Fibroblast of the aortic adventitia (primary cell): ENCODE measurements around the gene C17orf100. TPM values are rescaled to one million over a fixed set of nuclear protein-coding genes. Genes with fewer than 3 reads are reported as not detected.

Source experiments
- DNase-seq: peaks from one replicate; pipeline ENCODE4 v3.0.0-alpha.2; 2010; ENCODE audit warnings: low read depth
- H3K4me3 ChIP-seq: 2 replicates; pipeline ENCODE4 v1.5.1; 2011; ENCODE audit warnings: low read depth, mild to moderate bottlenecking, control low read depth, low read length, moderate library complexity
- CTCF ChIP-seq: IDR thresholded peaks from 2 replicates; pipeline ENCODE4 v1.5.1; 2011; ENCODE audit warnings: mild to moderate bottlenecking, low read length, control low read depth, inconsistent platforms; ENCODE audit not compliant: insufficient read depth
- total RNA-seq: library from RNA; depleted of rRNA; stranded (reverse); fragments of >200 nt; gene quantifications from 2 replicates; pipeline ENCODE4 v1.2.3, GENCODE V29; 2012; ENCODE audit warnings: low replicate concordance

The C17orf100 gene
- total RNA-seq, 1 donor, result 0.63 TPM

GRCh38 chr17:6640536-6641246 is 10.9 kb upstream of the C17orf100 start, which contains the start of the genes KIAA0753 and TXNDC17:
Gene KIAA0753 (minus strand): TSS chr17:6640711. CDS start chr17:6635103, 5,608 bp downstream.
Gene TXNDC17 (plus strand): TSS chr17:6641060. CDS start chr17:6641083, 23 bp downstream.
- DNase-seq, result peak; percentile 89
- TF ChIP-seq CTCF, result no peak
- peak within 1 kb of the TSS; percentile 96 for H3K4me3 ChIP-seq

- no peak for TF ChIP-seq CTCF
- DNase-seq, result peak; percentile 30
- H3K4me3 ChIP-seq, result peak overlapping the region; percentile 96
Measured at GRCh38 chr17:6641247-6641863, 10.2 kb upstream of the C17orf100 start.

- TF ChIP-seq CTCF, result no peak
- no peak for DNase-seq
- H3K4me3 ChIP-seq, result no peak overlapping the region
Measured at GRCh38 chr17:6642592-6642991, 9.0 kb upstream of the C17orf100 start.

GRCh38 chr17:6643451-6644125 is 8.0 kb upstream of the C17orf100 start:
- TF ChIP-seq CTCF, result no peak
- no peak overlapping the region for H3K4me3 ChIP-seq
- DNase-seq, result peak; percentile 71

GRCh38 chr17:6648181-6648580 is 3.4 kb upstream of the C17orf100 start:
- no peak for DNase-seq
- no peak overlapping the region for H3K4me3 ChIP-seq
- no peak for TF ChIP-seq CTCF

- DNase-seq, result peak; percentile 71
- peak overlapping the region; percentile 99 for H3K4me3 ChIP-seq
- no peak for TF ChIP-seq CTCF
Measured at GRCh38 chr17:6651919-6652452, 424 bp downstream of the C17orf100 start.
